AG04449 (cell line): ENCODE data around the gene MAST4.

Source experiments
- CTCF ChIA-PET: fragments of 350-600 bp; formaldehyde crosslinking; extraction: SDS; loops from one replicate; lab custom pipeline; 2021; ENCODE audit warnings: antibody characterized with exemption; lab: Yijun Ruan, JAX
- POLR2A ChIA-PET: fragments of 400-600, 350-600 bp; formaldehyde crosslinking; extraction: SDS; loops from one replicate; lab custom pipeline; 2020; ENCODE audit warnings: antibody characterized with exemption, inconsistent platforms; lab: Yijun Ruan, JAX
- DNase-seq: peaks from one replicate; pipeline ENCODE4 v3.0.0-alpha.2; 2010; ENCODE audit warnings: low read depth, low spot score
- H3K4me3 ChIP-seq: 2 replicates; pipeline ENCODE4 v1.5.1; 2011; ENCODE audit warnings: low read depth, mild to moderate bottlenecking, control low read depth, low read length
- CTCF ChIP-seq: IDR thresholded peaks from one replicate; pipeline ENCODE4 v1.5.1; 2011; ENCODE audit warnings: mild to moderate bottlenecking, moderate library complexity, low read length, control low read depth, inconsistent platforms; ENCODE audit not compliant: insufficient read depth; ENCODE audit errors: missing control alignments

MAST4 gene

GRCh38 chr5:66909364-66909763 is 313.2 kb downstream of the MAST4 start:
- no peak overlapping the region for H3K4me3 ChIP-seq
- no peak for DNase-seq
- POLR2A ChIA-PET = no interaction called here
- CTCF ChIA-PET = interaction anchor here (0.8 kb wide), 1 partner anchor 9 kb away, joined by 3 read pairs; no protein-coding TSS in a partner anchor
- no peak for TF ChIP-seq CTCF

GRCh38 chr5:66912787-66913186 is 316.6 kb downstream of the MAST4 start:
- DNase-seq = no peak
- H3K4me3 ChIP-seq = no peak overlapping the region
- ChIA-PET POLR2A (no interaction called here), CTCF (no interaction called here)
- no peak for TF ChIP-seq CTCF

GRCh38 chr5:66915531-66915930 is 319.3 kb downstream of the MAST4 start:
- DNase-seq = no peak
- ChIA-PET POLR2A (no interaction called here), CTCF (no interaction called here)
- H3K4me3 ChIP-seq = no peak overlapping the region
- no peak for TF ChIP-seq CTCF

- no peak for TF ChIP-seq CTCF
- DNase-seq = no peak
- no peak overlapping the region for H3K4me3 ChIP-seq
- ChIA-PET CTCF (no interaction called here), POLR2A (no interaction called here)
Measured at GRCh38 chr5:66922881-66923280, 326.7 kb downstream of the MAST4 start.

- ChIA-PET CTCF (no interaction called here), POLR2A (no interaction called here)
Measured at GRCh38 chr5:66923457-66923856, 327.3 kb downstream of the MAST4 start.

GRCh38 chr5:66923922-66924321 is 327.7 kb downstream of the MAST4 start:
- no peak for TF ChIP-seq CTCF
- ChIA-PET POLR2A (no interaction called here), CTCF (no interaction called here)
- DNase-seq = no peak
- no peak overlapping the region for H3K4me3 ChIP-seq

More at GRCh38 chr5:66923457-66923856, 327.3 kb downstream of the MAST4 start:
- DNase-seq = no peak
- no peak overlapping the region for H3K4me3 ChIP-seq
- TF ChIP-seq CTCF = no peak
